Measurements from ENCODE around the gene SOWAHD. TPM values are rescaled to one million over a fixed set of nuclear protein-coding genes. Genes with fewer than 3 reads are reported as not detected.
A peak's percentile ranks its signal among the peaks of the same experiment; 100 is the strongest.
"Not testable (repeated sequence)": the region's sequence is repeated elsewhere in the genome, so short reads cannot be mapped to it uniquely, and the experiment has no call there.

The SOWAHD gene
- polyA plus RNA-seq, 2 of the 4 experiments (the other 2 are of a cell fraction): 0.05 to 0.09 TPM

- 88% methylated on average over 2 of the region's 3 CpGs for WGBS (ENCODE audit: missing lambda C conversion rate)
- POLR2A ChIA-PET; H3K4me3 ChIP-seq; FAIRE-seq; H3K27ac ChIP-seq; H3K4me1 ChIP-seq; H3K9me3 ChIP-seq; H3K4me2 ChIP-seq; DNase-seq (ENCODE audit: low read depth in 1 of 2, low spot score in 1 of 2); ATAC-seq: not testable (repeated sequence)
- peak; percentile 84 for TF ChIP-seq MAFK (IDR thresholded peaks at IDR 0.05; ENCODE audit: partially characterized antibody)
- CTCF ChIA-PET: interaction anchor here (0.8 to 1.4 kb wide), 4 partner anchors 11 to 18 kb away, joined by 3 to 7 read pairs (median 3); partner anchors contain the start of gene SOWAHD
Observed at GRCh38 chrX:119769388-119769787, 11.0 kb downstream of the SOWAHD start.

- ATAC-seq (no peak), DNase-seq (ENCODE audit: low read depth in 1 of 2, low spot score in 1 of 2) (no peak), FAIRE-seq (no peak)
- ChIA-PET POLR2A (interaction anchor here (1.9 kb wide), 1 partner anchor 16 kb away, joined by 6 read pairs; the partner anchor contains the start of gene RPL39), CTCF (interaction anchor here (0.6 to 2.9 kb wide), 6 partner anchors 9 to 263 kb away, joined by 4 to 8 read pairs (median 5); no protein-coding TSS in a partner anchor)
- no peak overlapping the region for H3K4me3 ChIP-seq
- no peaks in the 10 kb centered on the region for H3K4me1 ChIP-seq
- TF ChIP-seq FOSB (CRISPR knock-in tag; IDR thresholded peaks at IDR 0.05) (no peak), EHF (CRISPR knock-in tag; IDR thresholded peaks at IDR 0.05) (no peak)
- no peaks in the 10 kb centered on the region for H3K9me3 ChIP-seq
- no peak overlapping the region for H3K27ac ChIP-seq
- WGBS (ENCODE audit: missing lambda C conversion rate): 97% methylated on average over 15 of the region's 15 CpGs
- H3K4me2 ChIP-seq: no peak overlapping the region
Observed at GRCh38 chrX:119775517-119776238, 17.3 kb downstream of the SOWAHD start.

- Histone ChIP-seq H3K4me2 (no peak overlapping the region), H3K9me3 (no peaks in the 10 kb centered on the region), H3K4me3 (no peak overlapping the region), H3K4me1 (no peaks in the 10 kb centered on the region), H3K27ac (no peak overlapping the region)
- ChIA-PET POLR2A (no interaction called here), CTCF (interaction anchor here (0.9 to 2.0 kb wide), 2 partner anchors 21 to 257 kb away, joined by 3 to 9 read pairs; partner anchors contain the start of gene SOWAHD)
- no peak for FAIRE-seq
- 92% methylated on average over 5 of the region's 5 CpGs for WGBS (ENCODE audit: missing lambda C conversion rate)
- TF ChIP-seq RFX5 (IDR thresholded peaks at IDR 0.05) (no peak), CBX8 (IDR thresholded peaks at IDR 0.05) (no peak), TP53 (CRISPR knock-in tag; IDR thresholded peaks at IDR 0.05) (no peak), FOSB (CRISPR knock-in tag; IDR thresholded peaks at IDR 0.05) (no peak), JUN (IDR thresholded peaks at IDR 0.05) (no peak), MAFK (IDR thresholded peaks at IDR 0.05; ENCODE audit: partially characterized antibody) (no peak), MAZ (IDR thresholded peaks at IDR 0.05; ENCODE audit: borderline replicate concordance, low read depth, low read length) (no peak), RAD21 (conservative IDR thresholded peaks at IDR 0.05 in 1 of 2, IDR thresholded peaks at IDR 0.05 in 1 of 2) (no peak), CTCF (IDR thresholded peaks at IDR 0.05) (no peak)
- ATAC-seq: no peak
- no peak for DNase-seq (ENCODE audit: low read depth in 1 of 2, low spot score in 1 of 2)
Observed at GRCh38 chrX:119778829-119779228, 20.4 kb downstream of the SOWAHD start.

- 98% methylated on average over 5 of the region's 5 CpGs for WGBS (ENCODE audit: missing lambda C conversion rate)
- ATAC-seq: 0 out of 6 replicates have a peak, but pooled peaks of 1 of the 2 experiments have one; percentile 12
Observed at GRCh38 chrX:119783026-119783425, 24.6 kb downstream of the SOWAHD start.

More at GRCh38 chrX:119783026-119783425, 24.6 kb downstream of the SOWAHD start:
- CTCF ChIA-PET: interaction anchor here (0.8 to 1.5 kb wide), 2 partner anchors 25 to 314 kb away, joined by 3 read pairs; no protein-coding TSS in a partner anchor
- FAIRE-seq (no peak), DNase-seq (ENCODE audit: low read depth in 1 of 2, low spot score in 1 of 2) (no peak)
- Histone ChIP-seq H3K9me3 (no peaks in the 10 kb centered on the region), H3K27ac (no peak overlapping the region), H3K4me2 (no peak overlapping the region), H3K4me1 (peaks cover 19% of the 10 kb centered on the region; the same call in 2 of the 3 replicates), H3K4me3 (no peak overlapping the region)
- TF ChIP-seq EHF (CRISPR knock-in tag; IDR thresholded peaks at IDR 0.05) (no peak), ESRRA (IDR thresholded peaks at IDR 0.05; ENCODE audit: borderline replicate concordance, low read length) (no peak), TFCP2L1 (CRISPR knock-in tag; IDR thresholded peaks at IDR 0.05) (no peak), RCOR1 (IDR thresholded peaks at IDR 0.05; ENCODE audit: low read depth, low read length) (no peak), FOSL2 (IDR thresholded peaks at IDR 0.05) (no peak), FOSL2 (CRISPR knock-in tag; IDR thresholded peaks at IDR 0.05) (no peak), FOSB (CRISPR knock-in tag; IDR thresholded peaks at IDR 0.05) (no peak), BCL3 (IDR thresholded peaks at IDR 0.05) (no peak), EP300 (IDR thresholded peaks at IDR 0.05) (no peak), RARB (CRISPR knock-in tag; IDR thresholded peaks at IDR 0.05) (no peak), SREBF2 (IDR thresholded peaks at IDR 0.05) (no peak), CBX8 (IDR thresholded peaks at IDR 0.05) (no peak), POLR2A (IDR thresholded peaks at IDR 0.05; ENCODE audit: low read length) (no peak), HOXB13 (CRISPR knock-in tag; IDR thresholded peaks at IDR 0.05; ENCODE audit: low read depth) (no peak), CTCF (IDR thresholded peaks at IDR 0.05) (no peak), RAD21 (conservative IDR thresholded peaks at IDR 0.05 in 1 of 2, IDR thresholded peaks at IDR 0.05 in 1 of 2) (no peak)
- POLR2A ChIA-PET: no interaction called here
